K562 (cell line): Measurements from ENCODE around the gene CMIP. TPM values are rescaled to one million over a fixed set of nuclear protein-coding genes. Genes with fewer than 3 reads are reported as not detected.

Experiments used
- ATAC-seq: fragments of 200-7000 bp; cut with Tn5 transposase; 3 replicates; pipeline ENCODE4 v1.9.1; 2020; ENCODE audit warnings: moderate library complexity
- BruUV-seq: library from RNA; stranded (reverse); fragments of 400-500 nt; replicated peaks from 2 replicates; lab custom pipeline; 2021; lab: Mats Ljungman, UMichigan
- CTCF ChIA-PET: fragments of 300-600 bp; formaldehyde crosslinking; extraction: SDS; loops from one replicate; lab custom pipeline; 2021; ENCODE audit warnings: low intra/inter-chr PET ratio; lab: Yijun Ruan, JAX
- POLR2A ChIA-PET: fragments of 300-600, 350-650 bp; sonication (Branson Sonifier 250); formaldehyde crosslinking; extraction: SDS; loops from one replicate; lab custom pipeline; 2021; ENCODE audit warnings: antibody characterized with exemption, inconsistent platforms; lab: Yijun Ruan, JAX
- DNase-seq, 4 experiments: peaks; one replicate each; pipeline versions ENCODE4 v3.0.0 to v3.0.0-alpha.2; 2011 to 2018; ENCODE audit warnings: low spot score in 3 of 4, mixed read lengths in 3 of 4; ENCODE audit errors: extremely low read depth in 1 of 4
- FAIRE-seq: peaks from 2 replicates; lab custom pipeline; 2011; peaks lifted over from hg19 to GRCh38; lab: Jason Lieb, UNC
- H2AFZ ChIP-seq: 2 replicates; pipeline ENCODE4 v1.6.0; 2011; ENCODE audit warnings: low read depth, low read length, control low read depth, inconsistent platforms
- H3K27ac ChIP-seq: fragments of 200-600 bp; 3 replicates; pipeline ENCODE4 v1.8.0; 2011; ENCODE audit warnings: low read depth, mild to moderate bottlenecking, control low read depth, inconsistent platforms, low read length, moderate library complexity, mixed read lengths; ENCODE audit errors: extremely low read depth
- H3K27me3 ChIP-seq, 2 experiments: fragments of 300-600 bp in 1 of 2; 2 replicates in 1 of 2; 3 replicates in 1 of 2; pipeline versions ENCODE4 v1.6.0 to v1.8.0; 2011; ENCODE audit warnings: inconsistent platforms in 2 of 2, low read length in 2 of 2, mild to moderate bottlenecking in 1 of 2, mixed read lengths in 1 of 2, moderate library complexity in 1 of 2; ENCODE audit not compliant: control insufficient read depth in 2 of 2, insufficient read depth in 2 of 2
- H3K36me3 ChIP-seq: fragments of 300-600 bp; 3 replicates; pipeline ENCODE4 v1.8.0; 2011; ENCODE audit warnings: mild to moderate bottlenecking, low read length, inconsistent platforms; ENCODE audit not compliant: control insufficient read depth, insufficient read depth
- H3K4me1 ChIP-seq, 2 experiments: fragments of 200-600 bp in 1 of 2; replicated peaks in 1 of 2; 2 replicates in 1 of 2; 3 replicates in 1 of 2; pipeline versions ENCODE4 v1.5.1 to v1.8.0; 2011; ENCODE audit warnings: inconsistent platforms in 2 of 2, low read length in 2 of 2, mild to moderate bottlenecking in 1 of 2, mixed read lengths in 1 of 2, moderate library complexity in 1 of 2; ENCODE audit not compliant: control insufficient read depth in 2 of 2, insufficient read depth in 2 of 2
- H3K4me2 ChIP-seq: 2 replicates; pipeline ENCODE4 v1.6.1; 2011; ENCODE audit warnings: low read length, control low read depth, inconsistent platforms, mixed read lengths; ENCODE audit not compliant: insufficient read depth
- H3K4me3 ChIP-seq: fragments of 200-600 bp; sonication (generic), shearing (Covaris generic); 2 replicates; pipeline ENCODE4 v1.5.1; 2016; ENCODE audit warnings: control low read depth, inconsistent platforms
- H3K79me2 ChIP-seq: fragments of 200-600 bp; 3 replicates; pipeline ENCODE4 v1.8.0; 2011; ENCODE audit warnings: low read length, inconsistent platforms; ENCODE audit not compliant: control insufficient read depth, insufficient read depth
- H3K9ac ChIP-seq, 2 experiments: 2 replicates each; pipeline versions ENCODE4 v1.6.0 to v1.6.1; 2011; ENCODE audit warnings: low read depth in 2 of 2, low read length in 2 of 2, control low read depth in 1 of 2, inconsistent platforms in 1 of 2, mild to moderate bottlenecking in 1 of 2, mixed read lengths in 1 of 2; ENCODE audit not compliant: insufficient read depth in 1 of 2
- H3K9me1 ChIP-seq: one replicate; pipeline ENCODE4 v1.6.0; 2011; ENCODE audit warnings: inconsistent platforms, mild to moderate bottlenecking, low read length, moderate library complexity; ENCODE audit not compliant: control insufficient read depth, insufficient read depth
- H3K9me3 ChIP-seq: replicated peaks from 2 replicates; pipeline ENCODE4 v1.5.1; 2011; ENCODE audit warnings: low read depth, low read length, inconsistent platforms; ENCODE audit not compliant: control insufficient read depth, insufficient read depth
- H4K20me1 ChIP-seq: replicated peaks from 2 replicates; pipeline ENCODE4 v1.6.1; 2011; ENCODE audit warnings: low read length, inconsistent platforms, mixed read lengths; ENCODE audit not compliant: control insufficient read depth, insufficient read depth
- BDP1 ChIP-seq: IDR thresholded peaks from 3 replicates; pipeline ENCODE4 v1.6.1; 2011; ENCODE audit not compliant: insufficient read length, insufficient read depth
- KDM4B ChIP-seq, 2 experiments: fragments of 450-650 bp in 1 of 2; sonication (generic) in 1 of 2; IDR thresholded peaks; 2 replicates each; pipeline ENCODE4 v1.6.1; 2016 to 2017; ENCODE audit warnings: borderline replicate concordance in 2 of 2, antibody characterized with exemption in 1 of 2, low read depth in 1 of 2, mild to moderate bottlenecking in 1 of 2
- LEF1 ChIP-seq: fragments of 450-650 bp; IDR thresholded peaks from 2 replicates; pipeline ENCODE4 v1.6.1; 2016; ENCODE audit warnings: mild to moderate bottlenecking
- ZBTB17 ChIP-seq: fragments of 450-650 bp; formaldehyde crosslinking; IDR thresholded peaks from 2 replicates; pipeline ENCODE4 v1.4.0; 2020; ENCODE audit warnings: mild to moderate bottlenecking
- ZNF408 ChIP-seq: fragments of 250-450 bp; sonication (Bioruptor Pico); IDR thresholded peaks from 2 replicates; pipeline ENCODE4 v1.4.0; 2020; ENCODE audit warnings: low read depth, mild to moderate bottlenecking, moderate library complexity
- ZNF644 ChIP-seq: fragments of 200-800 bp; sonication (Bioruptor generic); IDR thresholded peaks from 2 replicates; pipeline ENCODE4 v1.6.1; 2016; ENCODE audit warnings: low read depth, missing genetic modification characterization, missing compliant biosample characterization
- ZNF830 ChIP-seq: fragments of 250-450 bp; sonication (Bioruptor Pico); IDR thresholded peaks from 2 replicates; pipeline ENCODE4 v1.5.0; 2021; ENCODE audit warnings: mild to moderate bottlenecking
- WGBS: fragments of 100-300 bp; shearing (Covaris generic); methylation state at CpG from one replicate; pipeline ENCODE4 v1.1.6; 2016; ENCODE audit warnings: low coverage, mixed read lengths; ENCODE audit not compliant: insufficient coverage; ENCODE audit errors: missing lambda C conversion rate; 5-methylcytosine and 5-hydroxymethylcytosine counted together
- in situ Hi-C: fragments of 300-500 bp; cut with MboI; formaldehyde crosslinking; loops from 4 replicates; pipeline ENCODE4 v1.15.0; 2018; ENCODE audit warnings: inconsistent platforms, mixed read lengths
- intact Hi-C: fragments of 100-400 bp; cut with micrococcal nuclease; formaldehyde crosslinking; loops from 2 replicates; pipeline ENCODE4 v1.14.2; 2022
- polyA plus RNA-seq, 8 experiments: library from polyadenylated mRNA; depleted of rRNA in 4 of 8; stranded (reverse) in 5 of 8; unstranded in 3 of 8; fragments of >200 nt; fragmentation: Nextera tagmentation in 2 of 8; fragmentation: Illumina TruSeq in 1 of 8; extraction: Ambion mirVana in 2 of 8; extraction: Trizol in 1 of 8; gene quantifications; 2 replicates each; pipeline versions ENCODE4 v1.2.1 to v1.2.3, GENCODE V29; 2011 to 2014; ENCODE audit warnings: inconsistent platforms in 1 of 8, missing spikeins in 1 of 8
- total RNA-seq, 7 experiments: library from RNA; depleted of rRNA in 6 of 7; stranded (reverse); fragments of >200 nt in 6 of 7; fragmentation: Illumina TruSeq in 2 of 7; extraction: Trizol in 2 of 7; gene quantifications; 2 replicates each; pipeline versions ENCODE4 v1.2.1 to v1.2.3, GENCODE V29; 2011 to 2021; ENCODE audit warnings: low replicate concordance in 1 of 7

CMIP gene
- total and polyA plus RNA-seq, 9 of the 15 experiments (the other 6 are each of a cell fraction or from before 2014, with no cell fraction given), result 0.94 to 82.5 (median 10.3) TPM

- Histone ChIP-seq H3K27ac (no peak overlapping the region), H3K36me3 (peaks cover 63% of the 10 kb centered on the region; the same call in 2 of the 3 replicates), H3K9ac (0 out of 4 replicates have a peak overlapping the region, but pooled peaks of 1 of the 2 experiments have one; percentile 4), H4K20me1 (peaks cover 20% of the 10 kb centered on the region; the same call in 1 of the 2 replicates), H3K4me3 (no peak overlapping the region), H3K9me1 (peaks cover 6% of the 10 kb centered on the region), H3K79me2 (peaks cover 17% of the 10 kb centered on the region; the same call in 2 of the 3 replicates), H3K27me3 (no peaks in the 10 kb centered on the region; a peak in 1 of 5 replicates), H2AFZ (no peak overlapping the region), H3K4me1 (peaks cover 0 to 21% of the 10 kb centered on the region in 2 experiments; a peak in 2 of 5 replicates), H3K9me3 (no peaks in the 10 kb centered on the region; the same call in 1 of the 2 replicates), H3K4me2 (no peak overlapping the region)
- TF ChIP-seq ZNF408, result no peak
- no peak for TF ChIP-seq KDM4B (IDR thresholded peaks at IDR 0.05; ENCODE audit: borderline replicate concordance in 2 of 2, low read depth in 1 of 2)
- TF ChIP-seq LEF1, result no peak
- TF ChIP-seq ZNF830 (CRISPR knock-in tag), result no peak
- no peak for TF ChIP-seq ZBTB17 (CRISPR knock-in tag)
- TF ChIP-seq BDP1, result no peak
- no peak for TF ChIP-seq ZNF644 (tag)
- ATAC-seq (no peak), FAIRE-seq (no peak), DNase-seq (no peak)
- WGBS, result 90% methylated on average over 17 of the region's 17 CpGs
- intact Hi-C loops (no loop called here), in situ Hi-C loops (no loop called here)
- POLR2A ChIA-PET, result interaction anchor here (0.6 kb wide), 1 partner anchor 179 kb away, joined by 3 read pairs; no protein-coding TSS in a partner anchor
- CTCF ChIA-PET, result no interaction called here
- no TSS peak for BruUV-seq
These were observed 167.9 kb downstream of the CMIP start for GRCh38 chr16:81612351-81613163.
